H9 (cell line): ENCODE data around the gene C11orf91. TPM values are rescaled to one million over a fixed set of nuclear protein-coding genes. Genes with fewer than 3 reads are reported as not detected.

Experiments used
- DNase-seq: peaks from one replicate; pipeline ENCODE4 v3.0.0-alpha.2; 2017
- H2AFZ ChIP-seq: one replicate; pipeline ENCODE4 v1.6.1; 2013; ENCODE audit warnings: mild to moderate bottlenecking, low read length, control low read depth, moderate library complexity
- H2AK5ac ChIP-seq: 2 replicates; pipeline ENCODE4 v1.6.1; 2013; ENCODE audit warnings: low read length, control low read depth, mixed read lengths; ENCODE audit not compliant: insufficient read length
- H2BK120ac ChIP-seq: one replicate; pipeline ENCODE4 v1.6.1; 2013; ENCODE audit warnings: low read depth, mild to moderate bottlenecking, low read length, control low read depth, inconsistent platforms; ENCODE audit not compliant: poor library complexity, severe bottlenecking
- H2BK12ac ChIP-seq: 2 replicates; pipeline ENCODE4 v1.6.1; 2013; ENCODE audit warnings: low read length, control low read depth, mixed read lengths, low read depth; ENCODE audit not compliant: insufficient read length
- H2BK15ac ChIP-seq: 2 replicates; pipeline ENCODE4 v1.6.1; 2013; ENCODE audit warnings: low read depth, low read length, control low read depth
- H2BK20ac ChIP-seq: one replicate; pipeline ENCODE4 v1.6.1; 2013; ENCODE audit warnings: low read depth, mild to moderate bottlenecking, low read length, control low read depth, inconsistent platforms; ENCODE audit not compliant: poor library complexity, severe bottlenecking
- H2BK5ac ChIP-seq: 2 replicates; pipeline ENCODE4 v1.6.1; 2013; ENCODE audit warnings: low read length, control low read depth, mixed read lengths; ENCODE audit not compliant: insufficient read length
- H3K14ac ChIP-seq: 2 replicates; pipeline ENCODE4 v1.6.1; 2013; ENCODE audit warnings: low read length, control low read depth; ENCODE audit not compliant: insufficient read depth
- H3K18ac ChIP-seq: 2 replicates; pipeline ENCODE4 v1.6.1; 2013; ENCODE audit warnings: low read depth, mild to moderate bottlenecking, mixed read lengths, low read length, control low read depth; ENCODE audit not compliant: insufficient read length
- H3K23ac ChIP-seq: 2 replicates; pipeline ENCODE4 v1.6.1; 2013; ENCODE audit warnings: low read length, control low read depth, mixed read lengths, low read depth; ENCODE audit not compliant: insufficient read length
- H3K23me2 ChIP-seq: 2 replicates; pipeline ENCODE4 v1.6.1; 2013; ENCODE audit warnings: low read depth, mild to moderate bottlenecking, mixed read lengths, low read length, control low read depth; ENCODE audit not compliant: insufficient read length, poor library complexity, severe bottlenecking
- H3K27ac ChIP-seq: 2 replicates; pipeline ENCODE4 v1.5.1; 2013; ENCODE audit warnings: low read length, control low read depth, mixed read lengths, low read depth; ENCODE audit not compliant: insufficient read length
- H3K27me3 ChIP-seq: 2 replicates; pipeline ENCODE4 v1.6.1; 2013; ENCODE audit warnings: low read length, control low read depth, inconsistent platforms; ENCODE audit not compliant: insufficient read depth
- H3K4ac ChIP-seq: 2 replicates; pipeline ENCODE4 v1.6.1; 2013; ENCODE audit warnings: low read depth, mild to moderate bottlenecking, control low read depth, inconsistent platforms, low read length, moderate library complexity
- H3K4me1 ChIP-seq: 2 replicates; pipeline ENCODE4 v1.6.1; 2013; ENCODE audit warnings: low read length, control low read depth, inconsistent platforms; ENCODE audit not compliant: insufficient read depth
- H3K4me2 ChIP-seq: 2 replicates; pipeline ENCODE4 v1.6.1; 2013; ENCODE audit warnings: low read length, control low read depth, mixed read lengths; ENCODE audit not compliant: insufficient read length, insufficient read depth
- H3K56ac ChIP-seq: 2 replicates; pipeline ENCODE4 v1.6.1; 2013; ENCODE audit warnings: low read depth, mild to moderate bottlenecking, mixed read lengths, low read length, control low read depth; ENCODE audit not compliant: insufficient read length
- H3K79me1 ChIP-seq: 2 replicates; pipeline ENCODE4 v1.6.1; 2013; ENCODE audit warnings: low read depth, mild to moderate bottlenecking, moderate library complexity, low read length, control low read depth, inconsistent platforms; ENCODE audit not compliant: insufficient read depth, poor library complexity, severe bottlenecking
- H3K79me2 ChIP-seq: 2 replicates; pipeline ENCODE4 v1.6.1; 2013; ENCODE audit warnings: low read length, control low read depth, inconsistent platforms; ENCODE audit not compliant: insufficient read depth
- H3K9ac ChIP-seq: 2 replicates; pipeline ENCODE4 v1.6.1; 2013; ENCODE audit warnings: low read length, control low read depth, mixed read lengths; ENCODE audit not compliant: insufficient read length; ENCODE audit errors: extremely low read depth
- H3K9me3 ChIP-seq: one replicate; pipeline ENCODE4 v1.6.1; 2013; ENCODE audit warnings: low read depth, low read length, inconsistent platforms; ENCODE audit not compliant: control insufficient read depth
- H3T11ph ChIP-seq: one replicate; pipeline ENCODE4 v1.6.1; 2013; ENCODE audit warnings: mild to moderate bottlenecking, low read length, control low read depth, inconsistent platforms
- H4K20me1 ChIP-seq: one replicate; pipeline ENCODE4 v1.6.1; 2013; ENCODE audit not compliant: control insufficient read depth, insufficient read length, insufficient read depth
- H4K5ac ChIP-seq: 2 replicates; pipeline ENCODE4 v1.6.1; 2013; ENCODE audit warnings: low read depth, mild to moderate bottlenecking, mixed read lengths, low read length, control low read depth; ENCODE audit not compliant: insufficient read length
- H4K8ac ChIP-seq: replicated peaks from 2 replicates; pipeline ENCODE4 v1.6.1; 2013; ENCODE audit warnings: low read length, control low read depth, mixed read lengths, low read depth; ENCODE audit not compliant: insufficient read length
- H4K91ac ChIP-seq: 2 replicates; pipeline ENCODE4 v1.6.1; 2013; ENCODE audit warnings: low read depth, mild to moderate bottlenecking, moderate library complexity, mixed read lengths, low read length, control low read depth; ENCODE audit not compliant: insufficient read length
- H3K27ac Mint-ChIP-seq, 3 experiments: 2 replicates in 2 of 3; 3 replicates in 1 of 3; pipeline ENCODE4 v1.8.0; 2020 to 2021; ENCODE audit warnings: mixed read lengths in 3 of 3, mild to moderate bottlenecking in 1 of 3, moderate library complexity in 1 of 3
- H3K27me3 Mint-ChIP-seq: 2 replicates; pipeline ENCODE4 v1.8.0; 2021; ENCODE audit warnings: low read depth, mild to moderate bottlenecking, moderate library complexity, mixed read lengths
- H3K36me3 Mint-ChIP-seq, 3 experiments: 2 replicates in 2 of 3; 3 replicates in 1 of 3; pipeline ENCODE4 v1.8.0; 2020 to 2021; ENCODE audit warnings: low read depth in 3 of 3, mixed read lengths in 3 of 3; ENCODE audit not compliant: insufficient read depth in 1 of 3
- H3K4me1 Mint-ChIP-seq, 2 experiments: 2 replicates each; pipeline ENCODE4 v1.8.0; 2020; ENCODE audit warnings: mixed read lengths in 2 of 2
- H3K4me3 Mint-ChIP-seq, 2 experiments: 2 replicates in 1 of 2; 3 replicates in 1 of 2; pipeline ENCODE4 v1.8.0; 2020 to 2021; ENCODE audit warnings: mild to moderate bottlenecking in 2 of 2, mixed read lengths in 2 of 2, moderate library complexity in 1 of 2
- H3K9me3 Mint-ChIP-seq, 2 experiments: 2 replicates in 1 of 2; 3 replicates in 1 of 2; pipeline ENCODE4 v1.8.0; 2020; ENCODE audit warnings: mild to moderate bottlenecking in 2 of 2, mixed read lengths in 2 of 2, moderate library complexity in 1 of 2
- CTCF ChIP-seq: fragments of 200-600 bp; sonication (generic); conservative IDR thresholded peaks from 3 replicates; pipeline ENCODE4 v1.8.0; 2021; ENCODE audit warnings: antibody characterized with exemption, mild to moderate bottlenecking
- WGBS: extraction: QIAGEN DNeasy Blood & Tissue Kit; methylation state at CpG from one replicate; pipeline ENCODE4 v1.1.7; 2013; ENCODE audit warnings: missing lambda C conversion rate, low lambda C conversion rate, mixed read lengths; ENCODE audit not compliant: insufficient read length; ENCODE audit errors: extremely low coverage; 5-methylcytosine and 5-hydroxymethylcytosine counted together
- total RNA-seq: library from RNA; stranded (reverse); gene quantifications from 2 replicates; pipeline ENCODE4 v1.2.1, GENCODE V29; 2021

Gene C11orf91
- total RNA-seq, 1 experiment from 2014 or later = not detected

GRCh38 chr11:33684003-33684706, 16.5 kb downstream of the C11orf91 start:
- Histone ChIP-seq H2BK20ac (no peak overlapping the region), H3K79me2 (no peaks in the 10 kb centered on the region), H2BK120ac (no peak overlapping the region), H3K56ac (no peak overlapping the region), H2BK12ac (no peak overlapping the region), H3K23me2 (no peaks in the 10 kb centered on the region), H3K18ac (no peak overlapping the region), H3K14ac (no peak overlapping the region), H2BK15ac (no peak overlapping the region), H2AFZ (no peak overlapping the region), H3K9ac (no peak overlapping the region), H3K4me2 (no peak overlapping the region), H2AK5ac (no peak overlapping the region), H2BK5ac (no peak overlapping the region), H3K4ac (no peak overlapping the region), H4K8ac (no peak overlapping the region), H4K20me1 (no peaks in the 10 kb centered on the region), H3T11ph (no peak overlapping the region), H3K27me3 (no peaks in the 10 kb centered on the region), H3K27ac (no peak overlapping the region), H3K79me1 (no peaks in the 10 kb centered on the region), H4K5ac (no peak overlapping the region), H4K91ac (no peak overlapping the region), H3K4me1 (peaks cover 12% of the 10 kb centered on the region; the same call in 1 of the 2 replicates), H3K23ac (no peak overlapping the region), H3K9me3 (no peaks in the 10 kb centered on the region)
- Mint-ChIP-seq H3K27ac (peak overlapping the region in 1 of 3 experiments; percentile 7; a peak in 1 of 7 replicates), H3K4me3 (no peak overlapping the region), H3K9me3 (no peaks in the 10 kb centered on the region), H3K27me3 (no peaks in the 10 kb centered on the region; the same call in 1 of the 2 replicates), H3K36me3 (no peaks in the 10 kb centered on the region), H3K4me1 (peaks cover 30 to 31% of the 10 kb centered on the region in 2 experiments)
- no peak for TF ChIP-seq CTCF
- WGBS = no CpG with 5 or more reads among the region's 5 CpGs
- DNase-seq = no peak
